SH-SY5Y (cell line): ENCODE measurements around the gene NOTUM.

Source experiments
- GATA2 ChIP-seq: IDR thresholded peaks from 2 replicates; pipeline ENCODE4 v1.6.1; 2011; ENCODE audit warnings: mild to moderate bottlenecking, low read depth, low read length
- GATA3 ChIP-seq: IDR thresholded peaks from 2 replicates; pipeline ENCODE4 v1.6.1; 2011; ENCODE audit warnings: low read depth, mild to moderate bottlenecking, low read length, moderate library complexity

DNA sequence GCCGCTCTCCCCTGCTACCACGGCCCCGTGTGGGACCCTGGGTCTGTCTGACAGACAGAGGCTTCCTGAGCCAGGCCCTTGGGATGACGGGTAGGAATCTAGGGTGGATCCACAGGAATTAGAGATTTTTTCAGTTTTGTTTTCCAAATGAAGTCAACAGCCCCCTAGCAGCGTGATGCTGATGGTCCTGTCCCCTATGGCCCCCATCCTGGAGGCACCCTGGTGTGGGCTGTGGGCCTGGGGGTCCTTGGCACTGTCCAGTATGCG, 46.2 kb upstream of the NOTUM start:
- TF ChIP-seq GATA2, result no peak
- no peak for TF ChIP-seq GATA3
